ENCODE measurements around the gene FAM53B.

Gene FAM53B

GRCh38 chr10:124711145-124711544 lies 33.0 kb downstream of the FAM53B start:
- Histone ChIP-seq H3K14ac (ENCODE audit: low read length) (no peak overlapping the region), H2BK5ac (ENCODE audit: low read depth, low read length, poor library complexity) (no peak overlapping the region), H4K8ac (ENCODE audit: low read depth, low read length) (no peak overlapping the region), H3K79me2 (ENCODE audit: control insufficient read depth, insufficient read depth, low read length, poor library complexity) (no peaks in the 10 kb centered on the region), H3K4me3 (ENCODE audit: low read depth, low read length) (no peak overlapping the region), H3K4me2 (ENCODE audit: low read length) (no peak overlapping the region), H3K9me3 (ENCODE audit: insufficient read depth, low read depth, low read length) (no peaks in the 10 kb centered on the region), H3K4me1 (ENCODE audit: control insufficient read depth in 1 of 2, insufficient read depth in 2 of 2, low read length in 2 of 2) (peaks cover 12 to 15% of the 10 kb centered on the region in 2 experiments), H2AK5ac (ENCODE audit: low read length) (no peak overlapping the region), H3K36me3 (ENCODE audit: control insufficient read depth in 1 of 2, insufficient read depth in 2 of 2, low read length in 2 of 2) (peaks cover 5% of the 10 kb centered on the region in 2 experiments), H2BK120ac (ENCODE audit: insufficient read depth, low read length, poor library complexity) (no peak overlapping the region), H3K9ac (ENCODE audit: low read length) (no peak overlapping the region), H3K79me1 (ENCODE audit: low read length) (no peaks in the 10 kb centered on the region), H2BK12ac (ENCODE audit: low read length) (no peak overlapping the region), H3K27ac (ENCODE audit: low read depth, low read length) (no peak overlapping the region), H3K23ac (ENCODE audit: low read length) (no peak overlapping the region), H4K12ac (ENCODE audit: low read depth, low read length) (no peak overlapping the region), H3K27me3 (ENCODE audit: insufficient read depth, low read length) (no peaks in the 10 kb centered on the region), H3K4ac (ENCODE audit: low read depth, low read length) (no peak overlapping the region), H4K91ac (ENCODE audit: low read depth, low read length) (no peak overlapping the region), H3K18ac (ENCODE audit: low read length) (no peak overlapping the region), H2AFZ (ENCODE audit: insufficient read depth, low read length, poor library complexity) (no peak overlapping the region)
- DNase-seq = no peak
- no CpG with 5 or more reads among the region's 7 CpGs for WGBS (ENCODE audit: extremely low coverage, insufficient coverage, insufficient read length)

GRCh38 chr10:124710266-124710881 lies 33.8 kb downstream of the FAM53B start:
- WGBS (ENCODE audit: extremely low coverage, insufficient coverage, insufficient read length) = no CpG with 5 or more reads among the region's 14 CpGs
- no peaks in the 10 kb centered on the region for H3K79me1 ChIP-seq (ENCODE audit: low read length)

GRCh38 chr10:124709861-124710260 lies 34.3 kb downstream of the FAM53B start:
- peaks cover 6 to 15% of the 10 kb centered on the region in 2 experiments for H3K36me3 ChIP-seq (ENCODE audit: control insufficient read depth in 1 of 2, insufficient read depth in 2 of 2, low read length in 2 of 2)

More at GRCh38 chr10:124710266-124710881, 33.8 kb downstream of the FAM53B start:
- H3K4me3 ChIP-seq (ENCODE audit: low read depth, low read length) = no peak overlapping the region
- H2AFZ ChIP-seq (ENCODE audit: insufficient read depth, low read length, poor library complexity) = no peak overlapping the region
- H4K12ac ChIP-seq (ENCODE audit: low read depth, low read length) = no peak overlapping the region
- no peak overlapping the region for H3K4ac ChIP-seq (ENCODE audit: low read depth, low read length)
- H3K14ac ChIP-seq (ENCODE audit: low read length) = no peak overlapping the region
- H2BK12ac ChIP-seq (ENCODE audit: low read length) = no peak overlapping the region
- H3K9ac ChIP-seq (ENCODE audit: low read length) = no peak overlapping the region
- H3K18ac ChIP-seq (ENCODE audit: low read length) = no peak overlapping the region
- H3K36me3 ChIP-seq (ENCODE audit: control insufficient read depth in 1 of 2, insufficient read depth in 2 of 2, low read length in 2 of 2) = peaks cover 6 to 11% of the 10 kb centered on the region in 2 experiments
- no peaks in the 10 kb centered on the region for H3K79me2 ChIP-seq (ENCODE audit: control insufficient read depth, insufficient read depth, low read length, poor library complexity)
- no peak overlapping the region for H4K8ac ChIP-seq (ENCODE audit: low read depth, low read length)
- peak; percentile 75 to 84 for DNase-seq
- peaks cover 12 to 17% of the 10 kb centered on the region in 2 experiments for H3K4me1 ChIP-seq (ENCODE audit: control insufficient read depth in 1 of 2, insufficient read depth in 2 of 2, low read length in 2 of 2)
- no peak overlapping the region for H3K4me2 ChIP-seq (ENCODE audit: low read length)
- no peak overlapping the region for H2BK120ac ChIP-seq (ENCODE audit: insufficient read depth, low read length, poor library complexity)
- H3K9me3 ChIP-seq (ENCODE audit: insufficient read depth, low read depth, low read length) = no peaks in the 10 kb centered on the region
- H2BK5ac ChIP-seq (ENCODE audit: low read depth, low read length, poor library complexity) = no peak overlapping the region
- no peaks in the 10 kb centered on the region for H3K27me3 ChIP-seq (ENCODE audit: insufficient read depth, low read length)
- H3K27ac ChIP-seq (ENCODE audit: low read depth, low read length) = no peak overlapping the region
- H3K23ac ChIP-seq (ENCODE audit: low read length) = no peak overlapping the region
- H2AK5ac ChIP-seq (ENCODE audit: low read length) = no peak overlapping the region
- H4K91ac ChIP-seq (ENCODE audit: low read depth, low read length) = no peak overlapping the region

GRCh38 chr10:124708922-124709520 lies 35.2 kb downstream of the FAM53B start:
- H3K4ac ChIP-seq (ENCODE audit: low read depth, low read length) = no peak overlapping the region
- no peak overlapping the region for H4K91ac ChIP-seq (ENCODE audit: low read depth, low read length)
- H3K27ac ChIP-seq (ENCODE audit: low read depth, low read length) = no peak overlapping the region
- no peak for DNase-seq
- H3K23ac ChIP-seq (ENCODE audit: low read length) = no peak overlapping the region
- no peaks in the 10 kb centered on the region for H3K9me3 ChIP-seq (ENCODE audit: insufficient read depth, low read depth, low read length)
- no peaks in the 10 kb centered on the region for H3K79me1 ChIP-seq (ENCODE audit: low read length)
- H3K18ac ChIP-seq (ENCODE audit: low read length) = no peak overlapping the region
- H3K4me2 ChIP-seq (ENCODE audit: low read length) = no peak overlapping the region
- H2BK5ac ChIP-seq (ENCODE audit: low read depth, low read length, poor library complexity) = no peak overlapping the region
- no peak overlapping the region for H2BK12ac ChIP-seq (ENCODE audit: low read length)
- H3K4me3 ChIP-seq (ENCODE audit: low read depth, low read length) = no peak overlapping the region
- peaks cover 11 to 22% of the 10 kb centered on the region in 2 experiments for H3K36me3 ChIP-seq (ENCODE audit: control insufficient read depth in 1 of 2, insufficient read depth in 2 of 2, low read length in 2 of 2)
- H3K4me1 ChIP-seq (ENCODE audit: control insufficient read depth in 1 of 2, insufficient read depth in 2 of 2, low read length in 2 of 2) = peaks cover 12 to 18% of the 10 kb centered on the region in 2 experiments
- H2AK5ac ChIP-seq (ENCODE audit: low read length) = no peak overlapping the region
- no peaks in the 10 kb centered on the region for H3K79me2 ChIP-seq (ENCODE audit: control insufficient read depth, insufficient read depth, low read length, poor library complexity)
- H3K27me3 ChIP-seq (ENCODE audit: insufficient read depth, low read length) = no peaks in the 10 kb centered on the region
- no peak overlapping the region for H2AFZ ChIP-seq (ENCODE audit: insufficient read depth, low read length, poor library complexity)
- H2BK120ac ChIP-seq (ENCODE audit: insufficient read depth, low read length, poor library complexity) = no peak overlapping the region
- no peak overlapping the region for H4K8ac ChIP-seq (ENCODE audit: low read depth, low read length)
- no peak overlapping the region for H3K14ac ChIP-seq (ENCODE audit: low read length)
- no peak overlapping the region for H4K12ac ChIP-seq (ENCODE audit: low read depth, low read length)
- H3K9ac ChIP-seq (ENCODE audit: low read length) = no peak overlapping the region
- WGBS (ENCODE audit: extremely low coverage, insufficient coverage, insufficient read length) = no CpG with 5 or more reads among the region's 11 CpGs

More at GRCh38 chr10:124709861-124710260, 34.3 kb downstream of the FAM53B start:
- no peak overlapping the region for H2BK120ac ChIP-seq (ENCODE audit: insufficient read depth, low read length, poor library complexity)
- H2BK12ac ChIP-seq (ENCODE audit: low read length) = no peak overlapping the region
- H3K4me3 ChIP-seq (ENCODE audit: low read depth, low read length) = no peak overlapping the region
- H4K8ac ChIP-seq (ENCODE audit: low read depth, low read length) = no peak overlapping the region
- H3K79me2 ChIP-seq (ENCODE audit: control insufficient read depth, insufficient read depth, low read length, poor library complexity) = no peaks in the 10 kb centered on the region
- H3K4me1 ChIP-seq (ENCODE audit: control insufficient read depth in 1 of 2, insufficient read depth in 2 of 2, low read length in 2 of 2) = peaks cover 12 to 18% of the 10 kb centered on the region in 2 experiments
- no peak overlapping the region for H3K4me2 ChIP-seq (ENCODE audit: low read length)
- no peaks in the 10 kb centered on the region for H3K9me3 ChIP-seq (ENCODE audit: insufficient read depth, low read depth, low read length)
- H3K4ac ChIP-seq (ENCODE audit: low read depth, low read length) = no peak overlapping the region
- H4K91ac ChIP-seq (ENCODE audit: low read depth, low read length) = no peak overlapping the region
- H3K79me1 ChIP-seq (ENCODE audit: low read length) = no peaks in the 10 kb centered on the region
- H3K18ac ChIP-seq (ENCODE audit: low read length) = no peak overlapping the region
- H4K12ac ChIP-seq (ENCODE audit: low read depth, low read length) = no peak overlapping the region
- no peaks in the 10 kb centered on the region for H3K27me3 ChIP-seq (ENCODE audit: insufficient read depth, low read length)
- no CpG with 5 or more reads among the region's 10 CpGs for WGBS (ENCODE audit: extremely low coverage, insufficient coverage, insufficient read length)
- no peak overlapping the region for H2AK5ac ChIP-seq (ENCODE audit: low read length)
- H3K27ac ChIP-seq (ENCODE audit: low read depth, low read length) = no peak overlapping the region
- H2BK5ac ChIP-seq (ENCODE audit: low read depth, low read length, poor library complexity) = no peak overlapping the region
- no peak overlapping the region for H3K23ac ChIP-seq (ENCODE audit: low read length)
- no peak for DNase-seq
- no peak overlapping the region for H3K14ac ChIP-seq (ENCODE audit: low read length)
- H2AFZ ChIP-seq (ENCODE audit: insufficient read depth, low read length, poor library complexity) = no peak overlapping the region
- no peak overlapping the region for H3K9ac ChIP-seq (ENCODE audit: low read length)
